Tibial nerve (tissue), 4 donors: Measurements from ENCODE around the gene PGAM2. TPM values are rescaled to one million over a fixed set of nuclear protein-coding genes. Genes with fewer than 3 reads are reported as not detected.

Experiments used
- DNase-seq, 2 donors: peaks; one replicate each; pipeline ENCODE4 v3.0.0-alpha.2; 2019; ENCODE audit warnings: low spot score in 2 of 2
- H3K27ac ChIP-seq, 4 donors: fragments of 200-600 bp; sonication (generic) in 3 of 4; one replicate each; pipeline ENCODE4 v1.5.1; 2017 to 2019; ENCODE audit warnings: mild to moderate bottlenecking in 1 of 4
- H3K27me3 ChIP-seq, 2 donors: fragments of 200-600 bp; sonication (generic) in 1 of 2; one replicate each; pipeline versions ENCODE4 v1.5.1 to v1.6.0; 2017 to 2019
- H3K36me3 ChIP-seq, 3 donors: fragments of 200-600 bp; sonication (generic); one replicate each; pipeline ENCODE4 v1.5.1; 2018 to 2019
- H3K4me1 ChIP-seq, 4 donors: fragments of 200-600 bp; sonication (generic) in 3 of 4; one replicate each; pipeline ENCODE4 v1.5.1; 2017 to 2019
- H3K4me3 ChIP-seq, 4 donors: fragments of 200-600 bp; sonication (generic) in 3 of 4; one replicate each; pipeline ENCODE4 v1.5.1; 2017 to 2019; ENCODE audit warnings: mild to moderate bottlenecking in 1 of 4, moderate library complexity in 1 of 4
- H3K9me3 ChIP-seq, 4 donors: fragments of 200-600 bp; sonication (generic) in 3 of 4; one replicate each; pipeline ENCODE4 v1.5.1; 2017 to 2019
- EP300 ChIP-seq, 2 donors: sonication (generic); formaldehyde crosslinking; IDR thresholded peaks; one replicate each; pipeline ENCODE4 v1.6.1; 2017; ENCODE audit warnings: antibody characterized with exemption in 2 of 2, mild to moderate bottlenecking in 1 of 2
- POLR2A ChIP-seq, 2 donors: fragments of 450-650 bp; IDR thresholded peaks; one replicate each; pipeline ENCODE4 v1.6.1; 2017; ENCODE audit warnings: antibody characterized with exemption in 2 of 2, mild to moderate bottlenecking in 2 of 2, moderate library complexity in 2 of 2
- WGBS, 2 donors: methylation state at CpG; one replicate each; pipeline ENCODE4 v1.1.5; 2018; 5-methylcytosine and 5-hydroxymethylcytosine counted together
- total RNA-seq, 4 donors: library from RNA; depleted of rRNA; stranded (reverse); fragments of >200 nt; gene quantifications; one replicate each; pipeline ENCODE4 v1.1.0, GENCODE V29; 2016
- TF ChIP-seq, protein P1 (sequence below), 5 experiments: fragments of 200-600 bp in 3 of 5; fragments of 450-650 bp in 2 of 5; sonication (generic) in 3 of 5; IDR thresholded peaks; one replicate each; pipeline ENCODE4 v1.5.1; 2016 to 2019; ENCODE audit warnings: antibody characterized with exemption in 5 of 5, mild to moderate bottlenecking in 3 of 5, moderate library complexity in 2 of 5

The PGAM2 gene
- total RNA-seq, 4 donors from 2014 or later: 0.98 TPM; not detected in 3

DNA sequence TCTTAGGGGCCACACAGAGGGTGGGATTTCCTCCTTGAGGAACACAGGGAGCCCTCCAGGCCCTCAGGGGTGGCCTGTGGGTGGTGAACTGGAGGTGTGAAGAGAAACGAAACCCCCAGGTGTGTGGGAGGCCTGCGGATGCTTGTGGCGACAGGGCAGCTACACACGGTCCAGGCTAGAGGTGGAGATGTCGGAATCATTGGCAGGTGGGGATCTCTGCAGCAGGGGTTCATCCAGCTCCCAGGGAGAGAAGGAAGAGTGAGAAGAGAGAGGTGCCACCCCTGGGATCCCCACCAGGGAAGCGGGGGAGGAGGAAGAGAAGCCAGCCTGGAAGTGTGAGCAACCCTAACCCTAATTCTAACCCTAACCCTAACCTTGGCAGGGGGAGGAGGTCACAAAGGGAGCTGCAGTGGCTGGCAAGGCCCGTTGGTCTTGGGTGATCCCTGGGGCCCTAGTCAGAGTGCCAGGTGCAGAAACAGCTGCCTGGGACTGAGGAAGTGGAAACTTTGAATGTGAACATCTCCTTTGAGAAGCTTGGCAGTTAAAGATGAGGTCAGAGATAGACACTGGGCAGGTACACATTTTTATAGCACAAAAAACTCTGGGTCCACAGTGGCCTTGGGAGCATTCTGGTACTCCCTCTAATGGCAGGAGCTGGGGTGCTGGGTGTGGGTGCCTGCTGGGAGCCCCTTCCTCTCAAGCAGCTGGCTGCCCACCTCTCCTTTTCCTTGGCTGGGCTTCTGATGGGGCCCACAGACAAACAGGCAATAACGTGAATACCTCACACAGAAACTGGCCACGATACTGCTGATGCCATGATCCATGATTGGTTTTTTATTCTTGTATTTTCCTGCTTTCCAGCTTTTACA lies 31.9 kb upstream of the PGAM2 start:
- Histone ChIP-seq H3K4me3 (no peak overlapping the region), H3K27ac (no peak overlapping the region), H3K4me1 (peaks cover 0 to 41% (median 7%) of the 10 kb centered on the region in 4 donors), H3K27me3 (no peaks in the 10 kb centered on the region), H3K36me3 (no peaks in the 10 kb centered on the region), H3K9me3 (no peaks in the 10 kb centered on the region)
- no peak for DNase-seq
- WGBS, 2 donors: 76 to 79% methylated on average over 9 of the region's 9 CpGs
- TF ChIP-seq POLR2A (IDR thresholded peaks at IDR 0.05) (no peak), EP300 (IDR thresholded peaks at IDR 0.05) (no peak)
- TF ChIP-seq, protein P1, sequence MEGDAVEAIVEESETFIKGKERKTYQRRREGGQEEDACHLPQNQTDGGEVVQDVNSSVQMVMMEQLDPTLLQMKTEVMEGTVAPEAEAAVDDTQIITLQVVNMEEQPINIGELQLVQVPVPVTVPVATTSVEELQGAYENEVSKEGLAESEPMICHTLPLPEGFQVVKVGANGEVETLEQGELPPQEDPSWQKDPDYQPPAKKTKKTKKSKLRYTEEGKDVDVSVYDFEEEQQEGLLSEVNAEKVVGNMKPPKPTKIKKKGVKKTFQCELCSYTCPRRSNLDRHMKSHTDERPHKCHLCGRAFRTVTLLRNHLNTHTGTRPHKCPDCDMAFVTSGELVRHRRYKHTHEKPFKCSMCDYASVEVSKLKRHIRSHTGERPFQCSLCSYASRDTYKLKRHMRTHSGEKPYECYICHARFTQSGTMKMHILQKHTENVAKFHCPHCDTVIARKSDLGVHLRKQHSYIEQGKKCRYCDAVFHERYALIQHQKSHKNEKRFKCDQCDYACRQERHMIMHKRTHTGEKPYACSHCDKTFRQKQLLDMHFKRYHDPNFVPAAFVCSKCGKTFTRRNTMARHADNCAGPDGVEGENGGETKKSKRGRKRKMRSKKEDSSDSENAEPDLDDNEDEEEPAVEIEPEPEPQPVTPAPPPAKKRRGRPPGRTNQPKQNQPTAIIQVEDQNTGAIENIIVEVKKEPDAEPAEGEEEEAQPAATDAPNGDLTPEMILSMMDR (IDR thresholded peaks at IDR 0.05): no peak

GRCh38 chr7:44096326-44096881 lies 31.0 kb upstream of the PGAM2 start:
- no peak for TF ChIP-seq EP300 (IDR thresholded peaks at IDR 0.05)
- TF ChIP-seq, protein P1 (IDR thresholded peaks at IDR 0.05): no peak
- TF ChIP-seq POLR2A (IDR thresholded peaks at IDR 0.05): no peak
- H3K27me3 ChIP-seq: no peaks in the 10 kb centered on the region
- 83 to 86% methylated on average over 7 to 8 of the region's 8 CpGs for WGBS, 2 donors
- peaks cover 0 to 32% (median 4%) of the 10 kb centered on the region in 4 donors for H3K4me1 ChIP-seq
- H3K36me3 ChIP-seq: no peaks in the 10 kb centered on the region
- DNase-seq: no peak
- H3K4me3 ChIP-seq: no peak overlapping the region
- no peaks in the 10 kb centered on the region for H3K9me3 ChIP-seq
- no peak overlapping the region for H3K27ac ChIP-seq

DNA sequence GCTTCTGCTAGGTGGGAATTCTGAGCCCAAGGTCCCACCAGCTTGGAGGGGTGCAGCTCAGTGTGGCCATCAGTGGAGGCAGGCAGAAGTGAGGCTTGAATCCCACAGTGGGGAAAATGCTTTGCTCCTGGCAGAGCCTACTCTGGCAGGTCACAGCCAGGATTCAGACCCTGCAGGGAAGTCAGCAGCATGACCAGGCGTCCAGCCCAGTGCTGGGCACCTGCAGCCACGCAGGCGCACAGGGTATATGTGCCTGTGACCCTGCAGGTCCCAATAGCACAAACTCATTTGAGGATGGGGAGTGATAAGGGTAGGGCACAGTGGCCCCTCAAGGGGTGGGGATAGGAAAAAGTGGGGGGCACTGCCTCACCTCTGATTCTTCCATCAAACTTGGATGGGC lies 30.4 kb upstream of the PGAM2 start:
- 97 to 100% methylated on average over 3 of the region's 3 CpGs for WGBS, 2 donors
- Histone ChIP-seq H3K4me1 (peaks cover 0 to 25% (median 4%) of the 10 kb centered on the region in 4 donors), H3K4me3 (no peak overlapping the region), H3K9me3 (no peaks in the 10 kb centered on the region), H3K27me3 (no peaks in the 10 kb centered on the region), H3K36me3 (no peaks in the 10 kb centered on the region), H3K27ac (peak overlapping the region in 1 of 4 donors; percentile 55)
- DNase-seq: no peak
- TF ChIP-seq POLR2A (IDR thresholded peaks at IDR 0.05) (no peak), EP300 (IDR thresholded peaks at IDR 0.05) (no peak)
- TF ChIP-seq, protein P1 (IDR thresholded peaks at IDR 0.05): no peak

GRCh38 chr7:44094883-44095592 lies 29.7 kb upstream of the PGAM2 start:
- Histone ChIP-seq H3K27ac (peak overlapping the region in 2 of 4 donors; percentile 22 to 55), H3K36me3 (no peaks in the 10 kb centered on the region), H3K9me3 (no peaks in the 10 kb centered on the region), H3K4me3 (no peak overlapping the region), H3K4me1 (peaks cover 0 to 23% (median 4%) of the 10 kb centered on the region in 4 donors), H3K27me3 (no peaks in the 10 kb centered on the region)
- TF ChIP-seq POLR2A (IDR thresholded peaks at IDR 0.05): no peak
- TF ChIP-seq EP300 (IDR thresholded peaks at IDR 0.05): no peak
- TF ChIP-seq, protein P1 (IDR thresholded peaks at IDR 0.05): no peak
- 37 to 42% methylated on average over 2 of the region's 2 CpGs for WGBS, 2 donors
- no peak for DNase-seq
